ENCODE measurements around the gene UBE2L6. TPM values are rescaled to one million over a fixed set of nuclear protein-coding genes. Genes with fewer than 3 reads are reported as not detected.

UBE2L6 gene
- total and polyA plus RNA-seq, 2 donors (not counting 1 experiment from before 2014, with no cell fraction given), result 63.5 to 70.7 TPM

DNA sequence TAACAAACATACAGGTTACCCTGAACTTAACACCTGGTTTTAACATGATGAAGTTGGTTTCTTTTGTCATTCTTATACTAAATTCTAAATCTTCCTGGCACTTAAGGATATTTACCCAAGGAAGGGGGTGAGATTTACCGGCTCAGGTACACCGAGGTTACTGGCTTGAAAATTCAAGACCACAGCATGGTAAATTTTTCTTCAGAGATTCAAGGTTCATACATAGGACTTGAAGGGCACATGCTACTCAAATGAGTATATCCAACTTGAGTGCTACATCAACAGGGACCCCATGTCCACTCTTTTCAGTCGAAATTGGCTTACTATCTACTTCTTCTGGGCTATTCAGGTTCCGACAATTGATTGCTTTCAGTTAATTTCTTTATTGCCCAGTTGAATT lies 42.7 kb upstream of the UBE2L6 start:
- H3K27me3 Mint-ChIP-seq, result peaks cover 22% of the 10 kb centered on the region
- H3K27ac ChIP-seq (ENCODE audit: low read length in 2 of 2), result no peak overlapping the region

DNA sequence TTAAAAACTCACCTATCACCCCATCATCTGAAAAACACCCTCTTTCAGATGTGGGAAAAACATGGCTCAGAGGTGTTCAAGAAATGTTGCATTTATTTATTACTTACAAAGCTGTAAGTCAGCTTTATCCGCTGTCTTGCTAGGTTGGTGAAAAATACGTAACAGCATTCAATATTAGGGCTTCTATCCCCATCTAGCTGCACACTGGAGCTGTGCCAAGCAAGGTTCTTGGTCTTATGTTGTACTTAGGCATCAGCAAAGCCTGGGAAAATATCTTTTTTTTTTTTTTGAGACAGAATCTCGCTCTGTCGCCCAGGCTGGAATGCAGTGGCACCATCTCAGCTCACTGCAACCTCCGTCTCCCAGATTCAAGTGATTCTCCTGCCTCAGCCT lies 37.6 kb upstream of the UBE2L6 start:
- Histone ChIP-seq H3K36me3 (replicated peaks in 1 of 2; ENCODE audit: control extremely low read depth in 1 of 2, control insufficient read depth in 1 of 2, extremely low read depth in 1 of 2, insufficient read depth in 2 of 2, low read length in 1 of 2) (no peaks in the 10 kb centered on the region), H3K9me3 (ENCODE audit: control extremely low read depth in 1 of 3, control insufficient read depth in 2 of 3, insufficient read depth in 1 of 3, low read length in 2 of 3) (no peaks in the 10 kb centered on the region), H2AFZ (ENCODE audit: insufficient read depth, low read depth, low read length, poor library complexity, severe bottlenecking) (no peak overlapping the region), H3K27me3 (replicated peaks in 1 of 4; ENCODE audit: control extremely low read depth in 1 of 4, control insufficient read depth in 3 of 4, insufficient read depth in 4 of 4, low read length in 3 of 4) (peaks cover 0 to 2% (median 0%) of the 10 kb centered on the region in 4 experiments), H3K4me1 (ENCODE audit: control insufficient read depth in 2 of 2, insufficient read depth in 2 of 2, low read length in 2 of 2) (no peaks in the 10 kb centered on the region), H3K79me2 (ENCODE audit: control insufficient read depth, insufficient read depth, low read length) (no peaks in the 10 kb centered on the region), H3K27ac (ENCODE audit: low read length in 2 of 2) (no peak overlapping the region), H3K4me2 (replicated peaks; ENCODE audit: low read depth, low read length, poor library complexity, severe bottlenecking) (no peak overlapping the region), H4K20me1 (ENCODE audit: control insufficient read depth, insufficient read depth, low read length, poor library complexity, severe bottlenecking) (no peaks in the 10 kb centered on the region), H3K9ac (ENCODE audit: low read length) (no peak overlapping the region), H3K4me3 (ENCODE audit: control extremely low read depth in 1 of 5, extremely low read depth in 1 of 5, insufficient read depth in 1 of 5, low read depth in 2 of 5, low read length in 4 of 5) (no peak overlapping the region)
- no peak for ATAC-seq (ENCODE audit: low read depth)
- Mint-ChIP-seq H3K4me3 (no peak overlapping the region), H3K4me1 (no peaks in the 10 kb centered on the region), H3K27me3 (peaks cover 18% of the 10 kb centered on the region), H3K9me3 (ENCODE audit: insufficient read depth) (no peaks in the 10 kb centered on the region), H3K27ac (no peak overlapping the region)
- WGBS (ENCODE audit: insufficient coverage), result 96% methylated on average over 3 of the region's 5 CpGs
- ChIA-PET POLR2A (no interaction called here), CTCF (interaction anchor here (0.7 to 1.5 kb wide), 5 partner anchors 12 to 111 kb away, joined by 3 to 4 read pairs (median 4); no protein-coding TSS in a partner anchor)
- TF ChIP-seq, protein P1, sequence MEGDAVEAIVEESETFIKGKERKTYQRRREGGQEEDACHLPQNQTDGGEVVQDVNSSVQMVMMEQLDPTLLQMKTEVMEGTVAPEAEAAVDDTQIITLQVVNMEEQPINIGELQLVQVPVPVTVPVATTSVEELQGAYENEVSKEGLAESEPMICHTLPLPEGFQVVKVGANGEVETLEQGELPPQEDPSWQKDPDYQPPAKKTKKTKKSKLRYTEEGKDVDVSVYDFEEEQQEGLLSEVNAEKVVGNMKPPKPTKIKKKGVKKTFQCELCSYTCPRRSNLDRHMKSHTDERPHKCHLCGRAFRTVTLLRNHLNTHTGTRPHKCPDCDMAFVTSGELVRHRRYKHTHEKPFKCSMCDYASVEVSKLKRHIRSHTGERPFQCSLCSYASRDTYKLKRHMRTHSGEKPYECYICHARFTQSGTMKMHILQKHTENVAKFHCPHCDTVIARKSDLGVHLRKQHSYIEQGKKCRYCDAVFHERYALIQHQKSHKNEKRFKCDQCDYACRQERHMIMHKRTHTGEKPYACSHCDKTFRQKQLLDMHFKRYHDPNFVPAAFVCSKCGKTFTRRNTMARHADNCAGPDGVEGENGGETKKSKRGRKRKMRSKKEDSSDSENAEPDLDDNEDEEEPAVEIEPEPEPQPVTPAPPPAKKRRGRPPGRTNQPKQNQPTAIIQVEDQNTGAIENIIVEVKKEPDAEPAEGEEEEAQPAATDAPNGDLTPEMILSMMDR (IDR thresholded peaks at IDR 0.05), result no peak
- intact Hi-C loops (cut with micrococcal nuclease), result no loop called here
- no peak for DNase-seq

More for the DNA sequence above, 42.7 kb upstream of the UBE2L6 start:
- Histone ChIP-seq H3K4me3 (ENCODE audit: control extremely low read depth in 1 of 5, extremely low read depth in 1 of 5, insufficient read depth in 1 of 5, low read depth in 2 of 5, low read length in 4 of 5) (no peak overlapping the region), H3K36me3 (replicated peaks in 1 of 2; ENCODE audit: control extremely low read depth in 1 of 2, control insufficient read depth in 1 of 2, extremely low read depth in 1 of 2, insufficient read depth in 2 of 2, low read length in 1 of 2) (no peaks in the 10 kb centered on the region), H3K4me1 (ENCODE audit: control insufficient read depth in 2 of 2, insufficient read depth in 2 of 2, low read length in 2 of 2) (no peaks in the 10 kb centered on the region), H3K27me3 (replicated peaks in 1 of 4; ENCODE audit: control extremely low read depth in 1 of 4, control insufficient read depth in 3 of 4, insufficient read depth in 4 of 4, low read length in 3 of 4) (peaks cover 0 to 2% (median 0%) of the 10 kb centered on the region in 4 experiments), H3K4me2 (replicated peaks; ENCODE audit: low read depth, low read length, poor library complexity, severe bottlenecking) (no peak overlapping the region), H4K20me1 (ENCODE audit: control insufficient read depth, insufficient read depth, low read length, poor library complexity, severe bottlenecking) (no peaks in the 10 kb centered on the region), H2AFZ (ENCODE audit: insufficient read depth, low read depth, low read length, poor library complexity, severe bottlenecking) (no peak overlapping the region), H3K9ac (ENCODE audit: low read length) (no peak overlapping the region), H3K79me2 (ENCODE audit: control insufficient read depth, insufficient read depth, low read length) (no peaks in the 10 kb centered on the region), H3K9me3 (ENCODE audit: control extremely low read depth in 1 of 3, control insufficient read depth in 2 of 3, insufficient read depth in 1 of 3, low read length in 2 of 3) (no peaks in the 10 kb centered on the region)
- ChIA-PET CTCF (no interaction called here), POLR2A (no interaction called here)
- Mint-ChIP-seq H3K27ac (no peak overlapping the region), H3K9me3 (ENCODE audit: insufficient read depth) (no peaks in the 10 kb centered on the region), H3K4me3 (no peak overlapping the region), H3K4me1 (no peaks in the 10 kb centered on the region)
- WGBS (ENCODE audit: insufficient coverage), result 100% methylated on average over 3 of the region's 4 CpGs
- DNase-seq (no peak), ATAC-seq (ENCODE audit: low read depth) (no peak)
- intact Hi-C loops (cut with micrococcal nuclease), result no loop called here
- TF ChIP-seq, protein P1 (IDR thresholded peaks at IDR 0.05), result no peak
- TF ChIP-seq EZH2 (IDR thresholded peaks at IDR 0.05; ENCODE audit: borderline replicate concordance, insufficient read depth, low read depth, low read length, poor library complexity, severe bottlenecking), result no peak

Data from B cell (primary cell).